IPS DF 4.7 (cell line): ENCODE results near the gene ETDC.

Experiments used
- DNase-seq: peaks from one replicate; pipeline ENCODE4 v3.0.0-alpha.2; 2013; ENCODE audit warnings: low spot score; ENCODE audit errors: extremely low read depth

The ETDC gene

GRCh38 chrX:135345107-135345589, 35.9 kb downstream of the ETDC start:
- no peak for DNase-seq

- DNase-seq = no peak
Measured at GRCh38 chrX:135346975-135347374, 37.7 kb downstream of the ETDC start.

GRCh38 chrX:135347381-135348016, 38.2 kb downstream of the ETDC start:
- DNase-seq = no peak

GRCh38 chrX:135354288-135354687, 45.0 kb downstream of the ETDC start:
- no peak for DNase-seq
